ENCODE measurements around the gene SCAF4. TPM values are rescaled to one million over a fixed set of nuclear protein-coding genes. Genes with fewer than 3 reads are reported as not detected.

Gene SCAF4
- total and polyA plus RNA-seq, 10 donors = 10.1 to 48.4 (median 34.1) TPM

- Histone ChIP-seq H3K36me3 (no peaks in the 10 kb centered on the region), H3K27me3 (replicated peaks in 1 of 7) (no peaks in the 10 kb centered on the region), H3K4me3 (no peak overlapping the region), H3K9me3 (no peaks in the 10 kb centered on the region), H3K27ac (no peak overlapping the region), H3K4me1 (no peaks in the 10 kb centered on the region)
- WGBS, 5 donors = 89 to 100% (median 94%) methylated on average over 4 of the region's 4 CpGs
- no peak for TF ChIP-seq POLR2AphosphoS5 (IDR thresholded peaks at IDR 0.05)
- no peak for TF ChIP-seq CTCF (IDR thresholded peaks at IDR 0.05 in 8 of 11, conservative IDR thresholded peaks at IDR 0.05 in 3 of 11)
- TF ChIP-seq POLR2A (IDR thresholded peaks at IDR 0.05) = no peak
- DNase-seq = no peak
- intact Hi-C loops (cut with DNase I; ENCODE audit: low total_unique reads) = no loop called here
Measured at GRCh38 chr21:31752352-31752751, 20.4 kb upstream of the SCAF4 start.

- intact Hi-C loops (cut with DNase I; ENCODE audit: low total_unique reads) = no loop called here
- H3K27ac ChIP-seq = no peak overlapping the region
- H3K4me1 ChIP-seq = no peaks in the 10 kb centered on the region
- no peaks in the 10 kb centered on the region for H3K36me3 ChIP-seq
- DNase-seq = no peak
- H3K27me3 ChIP-seq (replicated peaks in 1 of 7) = no peaks in the 10 kb centered on the region
- H3K4me3 ChIP-seq = no peak overlapping the region
- TF ChIP-seq CTCF (IDR thresholded peaks at IDR 0.05 in 8 of 11, conservative IDR thresholded peaks at IDR 0.05 in 3 of 11) (no peak), POLR2A (IDR thresholded peaks at IDR 0.05) (no peak), POLR2AphosphoS5 (IDR thresholded peaks at IDR 0.05) (no peak)
- H3K9me3 ChIP-seq = peaks cover 0 to 13% (median 7%) of the 10 kb centered on the region in 8 donors
Measured at GRCh38 chr21:31750843-31751242, 18.9 kb upstream of the SCAF4 start.

GRCh38 chr21:31744182-31744800, 12.4 kb upstream of the SCAF4 start:
- Histone ChIP-seq H3K4me3 (no peak overlapping the region), H3K27me3 (replicated peaks in 1 of 7) (no peaks in the 10 kb centered on the region), H3K9me3 (peaks cover 0 to 20% (median 11%) of the 10 kb centered on the region in 8 donors), H3K36me3 (no peaks in the 10 kb centered on the region), H3K4me1 (peaks cover 0 to 12% (median 0%) of the 10 kb centered on the region in 6 donors), H3K27ac (no peak overlapping the region)
- no peak for TF ChIP-seq CTCF (IDR thresholded peaks at IDR 0.05 in 8 of 11, conservative IDR thresholded peaks at IDR 0.05 in 3 of 11)
- no peak for TF ChIP-seq POLR2A (IDR thresholded peaks at IDR 0.05)
- TF ChIP-seq POLR2AphosphoS5 (IDR thresholded peaks at IDR 0.05) = no peak
- intact Hi-C loops (cut with DNase I; ENCODE audit: low total_unique reads) = no loop called here
- WGBS, 5 donors = 42 to 63% (median 53%) methylated on average over 5 of the region's 5 CpGs
- no peak for DNase-seq

- no peak overlapping the region for H3K27ac ChIP-seq
- intact Hi-C loops (cut with DNase I; ENCODE audit: low total_unique reads) = no loop called here
- 87 to 97% (median 91%) methylated on average over 1 of the region's 1 CpG for WGBS, 5 donors
Measured at GRCh38 chr21:31743712-31744111, 11.8 kb upstream of the SCAF4 start.

More at GRCh38 chr21:31743712-31744111, 11.8 kb upstream of the SCAF4 start:
- peaks cover 0 to 20% (median 11%) of the 10 kb centered on the region in 8 donors for H3K9me3 ChIP-seq
- no peak overlapping the region for H3K4me3 ChIP-seq
- peaks cover 0 to 12% (median 0%) of the 10 kb centered on the region in 6 donors for H3K4me1 ChIP-seq
- TF ChIP-seq POLR2A (IDR thresholded peaks at IDR 0.05) (no peak), POLR2AphosphoS5 (IDR thresholded peaks at IDR 0.05) (no peak), CTCF (IDR thresholded peaks at IDR 0.05 in 8 of 11, conservative IDR thresholded peaks at IDR 0.05 in 3 of 11) (no peak)
- H3K36me3 ChIP-seq = no peaks in the 10 kb centered on the region
- no peak for DNase-seq
- no peaks in the 10 kb centered on the region for H3K27me3 ChIP-seq (replicated peaks in 1 of 7)
